K562 (cell line): Measurements from ENCODE around the gene RGS3. TPM values are rescaled to one million over a fixed set of nuclear protein-coding genes. Genes with fewer than 3 reads are reported as not detected.

ENCODE experiments used
- ATAC-seq: fragments of 200-7000 bp; cut with Tn5 transposase; 3 replicates; pipeline ENCODE4 v1.9.1; 2020; ENCODE audit warnings: moderate library complexity
- BruUV-seq: library from RNA; stranded (reverse); fragments of 400-500 nt; replicated peaks from 2 replicates; lab custom pipeline; 2021; lab: Mats Ljungman, UMichigan
- CTCF ChIA-PET: fragments of 300-600 bp; formaldehyde crosslinking; extraction: SDS; loops from one replicate; lab custom pipeline; 2021; ENCODE audit warnings: low intra/inter-chr PET ratio; lab: Yijun Ruan, JAX
- POLR2A ChIA-PET: fragments of 300-600, 350-650 bp; sonication (Branson Sonifier 250); formaldehyde crosslinking; extraction: SDS; loops from one replicate; lab custom pipeline; 2021; ENCODE audit warnings: antibody characterized with exemption, inconsistent platforms; lab: Yijun Ruan, JAX
- DNase-seq, 4 experiments: peaks; one replicate each; pipeline versions ENCODE4 v3.0.0 to v3.0.0-alpha.2; 2011 to 2018; ENCODE audit warnings: low spot score in 3 of 4, mixed read lengths in 3 of 4; ENCODE audit errors: extremely low read depth in 1 of 4
- FAIRE-seq: peaks from 2 replicates; lab custom pipeline; 2011; peaks lifted over from hg19 to GRCh38; lab: Jason Lieb, UNC
- H2AFZ ChIP-seq: 2 replicates; pipeline ENCODE4 v1.6.0; 2011; ENCODE audit warnings: low read depth, low read length, control low read depth, inconsistent platforms
- H3K27ac ChIP-seq: fragments of 200-600 bp; 3 replicates; pipeline ENCODE4 v1.8.0; 2011; ENCODE audit warnings: low read depth, mild to moderate bottlenecking, control low read depth, inconsistent platforms, low read length, moderate library complexity, mixed read lengths; ENCODE audit errors: extremely low read depth
- H3K27me3 ChIP-seq, 2 experiments: fragments of 300-600 bp in 1 of 2; 2 replicates in 1 of 2; 3 replicates in 1 of 2; pipeline versions ENCODE4 v1.6.0 to v1.8.0; 2011; ENCODE audit warnings: inconsistent platforms in 2 of 2, low read length in 2 of 2, mild to moderate bottlenecking in 1 of 2, mixed read lengths in 1 of 2, moderate library complexity in 1 of 2; ENCODE audit not compliant: control insufficient read depth in 2 of 2, insufficient read depth in 2 of 2
- H3K36me3 ChIP-seq: fragments of 300-600 bp; 3 replicates; pipeline ENCODE4 v1.8.0; 2011; ENCODE audit warnings: mild to moderate bottlenecking, low read length, inconsistent platforms; ENCODE audit not compliant: control insufficient read depth, insufficient read depth
- H3K4me1 ChIP-seq, 2 experiments: fragments of 200-600 bp in 1 of 2; replicated peaks in 1 of 2; 2 replicates in 1 of 2; 3 replicates in 1 of 2; pipeline versions ENCODE4 v1.5.1 to v1.8.0; 2011; ENCODE audit warnings: inconsistent platforms in 2 of 2, low read length in 2 of 2, mild to moderate bottlenecking in 1 of 2, mixed read lengths in 1 of 2, moderate library complexity in 1 of 2; ENCODE audit not compliant: control insufficient read depth in 2 of 2, insufficient read depth in 2 of 2
- H3K4me2 ChIP-seq: 2 replicates; pipeline ENCODE4 v1.6.1; 2011; ENCODE audit warnings: low read length, control low read depth, inconsistent platforms, mixed read lengths; ENCODE audit not compliant: insufficient read depth
- H3K4me3 ChIP-seq: fragments of 200-600 bp; sonication (generic), shearing (Covaris generic); 2 replicates; pipeline ENCODE4 v1.5.1; 2016; ENCODE audit warnings: control low read depth, inconsistent platforms
- H3K79me2 ChIP-seq: fragments of 200-600 bp; 3 replicates; pipeline ENCODE4 v1.8.0; 2011; ENCODE audit warnings: low read length, inconsistent platforms; ENCODE audit not compliant: control insufficient read depth, insufficient read depth
- H3K9ac ChIP-seq, 2 experiments: 2 replicates each; pipeline versions ENCODE4 v1.6.0 to v1.6.1; 2011; ENCODE audit warnings: low read depth in 2 of 2, low read length in 2 of 2, control low read depth in 1 of 2, inconsistent platforms in 1 of 2, mild to moderate bottlenecking in 1 of 2, mixed read lengths in 1 of 2; ENCODE audit not compliant: insufficient read depth in 1 of 2
- H3K9me1 ChIP-seq: one replicate; pipeline ENCODE4 v1.6.0; 2011; ENCODE audit warnings: inconsistent platforms, mild to moderate bottlenecking, low read length, moderate library complexity; ENCODE audit not compliant: control insufficient read depth, insufficient read depth
- H3K9me3 ChIP-seq: replicated peaks from 2 replicates; pipeline ENCODE4 v1.5.1; 2011; ENCODE audit warnings: low read depth, low read length, inconsistent platforms; ENCODE audit not compliant: control insufficient read depth, insufficient read depth
- H4K20me1 ChIP-seq: replicated peaks from 2 replicates; pipeline ENCODE4 v1.6.1; 2011; ENCODE audit warnings: low read length, inconsistent platforms, mixed read lengths; ENCODE audit not compliant: control insufficient read depth, insufficient read depth
- ADNP ChIP-seq: fragments of 200-800 bp; sonication (Bioruptor generic); IDR thresholded peaks from 2 replicates; pipeline ENCODE4 v1.6.1; 2016; ENCODE audit warnings: missing genetic modification characterization, missing compliant biosample characterization
- ARID3B ChIP-seq: fragments of 250-450 bp; sonication (Bioruptor Pico); IDR thresholded peaks from 2 replicates; pipeline ENCODE4 v1.4.0; 2020; ENCODE audit warnings: borderline replicate concordance
- BRF1 ChIP-seq: IDR thresholded peaks from 3 replicates; pipeline ENCODE4 v1.6.1; 2011; ENCODE audit warnings: borderline replicate concordance, mild to moderate bottlenecking; ENCODE audit not compliant: insufficient read length; ENCODE audit errors: extremely low read depth
- E2F5 ChIP-seq: sonication (generic); formaldehyde crosslinking; IDR thresholded peaks from 2 replicates; pipeline ENCODE4 v1.8.0; 2022; ENCODE audit warnings: mild to moderate bottlenecking, missing genetic modification reagents
- HINFP ChIP-seq: fragments of 450-650 bp; conservative IDR thresholded peaks from 2 replicates; pipeline ENCODE4 v1.6.1; 2016; ENCODE audit warnings: missing genetic modification characterization, low read depth, mild to moderate bottlenecking, control low read depth, missing compliant biosample characterization
- MAX ChIP-seq: sonication (generic); formaldehyde crosslinking; IDR thresholded peaks from 2 replicates; pipeline ENCODE4 v1.9.0; 2022; ENCODE audit warnings: mild to moderate bottlenecking, missing genetic modification reagents
- MCM5 ChIP-seq: fragments of 450-650 bp; IDR thresholded peaks from 2 replicates; pipeline ENCODE4 v1.6.1; 2016; ENCODE audit warnings: low read depth
- MTF1 ChIP-seq: fragments of 250-450 bp; sonication (Bioruptor Pico); IDR thresholded peaks from 2 replicates; pipeline ENCODE4 v1.9.0; 2021; ENCODE audit warnings: moderate library complexity, mild to moderate bottlenecking, inconsistent platforms, borderline replicate concordance
- MYBL2 ChIP-seq, 2 experiments: fragments of 450-650 bp in 1 of 2; sonication (generic) in 1 of 2; formaldehyde crosslinking in 1 of 2; IDR thresholded peaks; 2 replicates each; pipeline versions ENCODE4 v1.6.1 to v1.8.1; 2017 to 2022; ENCODE audit warnings: borderline replicate concordance in 1 of 2, inconsistent platforms in 1 of 2, low read depth in 1 of 2, mild to moderate bottlenecking in 1 of 2, missing genetic modification reagents in 1 of 2, moderate library complexity in 1 of 2
- PURB ChIP-seq: sonication (generic); formaldehyde crosslinking; IDR thresholded peaks from 2 replicates; pipeline ENCODE4 v1.9.0; 2021; ENCODE audit warnings: low read depth, mild to moderate bottlenecking, missing genetic modification reagents
- RBM15 ChIP-seq: fragments of 200-400 bp; formaldehyde crosslinking; IDR thresholded peaks from 2 replicates; pipeline ENCODE4 v1.6.1; 2018; ENCODE audit warnings: mild to moderate bottlenecking, low read length, moderate library complexity; ENCODE audit not compliant: insufficient read depth
- ZNF512 ChIP-seq: IDR thresholded peaks from 2 replicates; pipeline ENCODE4 v1.6.1; 2016; ENCODE audit warnings: missing genetic modification characterization, missing compliant biosample characterization
- WGBS: fragments of 100-300 bp; shearing (Covaris generic); methylation state at CpG from one replicate; pipeline ENCODE4 v1.1.6; 2016; ENCODE audit warnings: low coverage, mixed read lengths; ENCODE audit not compliant: insufficient coverage; ENCODE audit errors: missing lambda C conversion rate; 5-methylcytosine and 5-hydroxymethylcytosine counted together
- in situ Hi-C: fragments of 300-500 bp; cut with MboI; formaldehyde crosslinking; loops from 4 replicates; pipeline ENCODE4 v1.15.0; 2018; ENCODE audit warnings: inconsistent platforms, mixed read lengths
- intact Hi-C: fragments of 100-400 bp; cut with micrococcal nuclease; formaldehyde crosslinking; loops from 2 replicates; pipeline ENCODE4 v1.14.2; 2022
- polyA plus RNA-seq, 8 experiments: library from polyadenylated mRNA; depleted of rRNA in 4 of 8; stranded (reverse) in 5 of 8; unstranded in 3 of 8; fragments of >200 nt; fragmentation: Nextera tagmentation in 2 of 8; fragmentation: Illumina TruSeq in 1 of 8; extraction: Ambion mirVana in 2 of 8; extraction: Trizol in 1 of 8; gene quantifications; 2 replicates each; pipeline versions ENCODE4 v1.2.1 to v1.2.3, GENCODE V29; 2011 to 2014; ENCODE audit warnings: inconsistent platforms in 1 of 8, missing spikeins in 1 of 8
- total RNA-seq, 7 experiments: library from RNA; depleted of rRNA in 6 of 7; stranded (reverse); fragments of >200 nt in 6 of 7; fragmentation: Illumina TruSeq in 2 of 7; extraction: Trizol in 2 of 7; gene quantifications; 2 replicates each; pipeline versions ENCODE4 v1.2.1 to v1.2.3, GENCODE V29; 2011 to 2021; ENCODE audit warnings: low replicate concordance in 1 of 7

The RGS3 gene
- total and polyA plus RNA-seq, 9 of the 15 experiments (the other 6 are each of a cell fraction or from before 2014, with no cell fraction given): 0.08 to 2.9 (median 0.95) TPM

GRCh38 chr9:113597390-113598241, 134.1 kb downstream of the RGS3 start (continued):
- TF ChIP-seq MYBL2 (IDR thresholded peaks at IDR 0.05; ENCODE audit: low read depth) (no peak), MYBL2 (CRISPR knock-in tag; IDR thresholded peaks at IDR 0.05; ENCODE audit: borderline replicate concordance) (no peak), MAX (peak; percentile 81)

- intact Hi-C loops (no loop called here), in situ Hi-C loops (no loop called here)
- Histone ChIP-seq H3K9me3 (no peaks in the 10 kb centered on the region), H3K9ac (0 out of 4 replicates have a peak overlapping the region, but pooled peaks of 1 of the 2 experiments have one; percentile 3), H3K79me2 (no peaks in the 10 kb centered on the region), H3K4me2 (no peak overlapping the region), H3K4me1 (peaks cover 10 to 18% of the 10 kb centered on the region in 2 experiments), H3K27ac (no peak overlapping the region), H2AFZ (no peak overlapping the region), H4K20me1 (peaks cover 3% of the 10 kb centered on the region), H3K4me3 (no peak overlapping the region), H3K27me3 (peaks cover 0 to 17% of the 10 kb centered on the region in 2 experiments; a peak in 3 of 5 replicates), H3K9me1 (no peaks in the 10 kb centered on the region), H3K36me3 (no peaks in the 10 kb centered on the region)
- ChIA-PET POLR2A (interaction anchor here (0.6 kb wide), 2 partner anchors 84 to 188 kb away, joined by 3 read pairs; partner anchors contain the start of genes C9orf43 and POLE3), CTCF (no interaction called here)
- ATAC-seq (no peak), FAIRE-seq (no peak), DNase-seq (no peak)
- BruUV-seq: no TSS peak
- 46% methylated on average over 2 of the region's 2 CpGs for WGBS
- TF ChIP-seq MTF1 (CRISPR knock-in tag) (no peak), HINFP (no peak), PURB (no peak), ZNF512 (tag) (no peak), E2F5 (no peak), BRF1 (no peak), RBM15 (no peak), MCM5 (no peak), ARID3B (CRISPR knock-in tag) (no peak), ADNP (tag) (no peak)
Observed at GRCh38 chr9:113598451-113598850, 134.9 kb downstream of the RGS3 start.
